Left renal cortex interstitium (tissue), 4 donors: Measurements from ENCODE around the gene ZXDA. TPM values are rescaled to one million over a fixed set of nuclear protein-coding genes. Genes with fewer than 3 reads are reported as not detected.
"Not testable (repeated sequence)": the region's sequence is repeated elsewhere in the genome, so short reads cannot be mapped to it uniquely, and the experiment has no call there.

Experiments used
- DNase-seq, 4 donors: peaks; one replicate each; pipeline ENCODE4 v3.0.0-alpha.2; 2013; ENCODE audit warnings: low read depth in 4 of 4, low spot score in 2 of 4, missing footprints in 1 of 4
- polyA plus RNA-seq, 4 donors: library from polyadenylated mRNA; unstranded; fragments of 120-200 nt; gene quantifications; one replicate each; pipeline ENCODE4 v1.2.1, GENCODE V29; 2013; ENCODE audit not compliant: insufficient read length in 4 of 4

The ZXDA gene, protein sequence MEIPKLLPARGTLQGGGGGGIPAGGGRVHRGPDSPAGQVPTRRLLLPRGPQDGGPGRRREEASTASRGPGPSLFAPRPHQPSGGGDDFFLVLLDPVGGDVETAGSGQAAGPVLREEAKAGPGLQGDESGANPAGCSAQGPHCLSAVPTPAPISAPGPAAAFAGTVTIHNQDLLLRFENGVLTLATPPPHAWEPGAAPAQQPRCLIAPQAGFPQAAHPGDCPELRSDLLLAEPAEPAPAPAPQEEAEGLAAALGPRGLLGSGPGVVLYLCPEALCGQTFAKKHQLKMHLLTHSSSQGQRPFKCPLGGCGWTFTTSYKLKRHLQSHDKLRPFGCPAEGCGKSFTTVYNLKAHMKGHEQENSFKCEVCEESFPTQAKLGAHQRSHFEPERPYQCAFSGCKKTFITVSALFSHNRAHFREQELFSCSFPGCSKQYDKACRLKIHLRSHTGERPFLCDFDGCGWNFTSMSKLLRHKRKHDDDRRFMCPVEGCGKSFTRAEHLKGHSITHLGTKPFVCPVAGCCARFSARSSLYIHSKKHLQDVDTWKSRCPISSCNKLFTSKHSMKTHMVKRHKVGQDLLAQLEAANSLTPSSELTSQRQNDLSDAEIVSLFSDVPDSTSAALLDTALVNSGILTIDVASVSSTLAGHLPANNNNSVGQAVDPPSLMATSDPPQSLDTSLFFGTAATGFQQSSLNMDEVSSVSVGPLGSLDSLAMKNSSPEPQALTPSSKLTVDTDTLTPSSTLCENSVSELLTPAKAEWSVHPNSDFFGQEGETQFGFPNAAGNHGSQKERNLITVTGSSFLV
- 1 to 10 TPM; 4.9 to 5.2 (median 5.0) TPM for polyA plus RNA-seq

GRCh38 chrX:57910287-57910912 lies at the start of gene ZXDA:
TSS of gene ZXDA (minus strand) at chrX:57910458. CDS start at chrX:57910420, 38 bp downstream.
- not testable (repeated sequence) for DNase-seq

- DNase-seq: no peak
These were observed 42.0 kb upstream of the ZXDA start for GRCh38 chrX:57952320-57952678.

- DNase-seq: no peak
These were observed 41.5 kb upstream of the ZXDA start for GRCh38 chrX:57951666-57952319.

DNA sequence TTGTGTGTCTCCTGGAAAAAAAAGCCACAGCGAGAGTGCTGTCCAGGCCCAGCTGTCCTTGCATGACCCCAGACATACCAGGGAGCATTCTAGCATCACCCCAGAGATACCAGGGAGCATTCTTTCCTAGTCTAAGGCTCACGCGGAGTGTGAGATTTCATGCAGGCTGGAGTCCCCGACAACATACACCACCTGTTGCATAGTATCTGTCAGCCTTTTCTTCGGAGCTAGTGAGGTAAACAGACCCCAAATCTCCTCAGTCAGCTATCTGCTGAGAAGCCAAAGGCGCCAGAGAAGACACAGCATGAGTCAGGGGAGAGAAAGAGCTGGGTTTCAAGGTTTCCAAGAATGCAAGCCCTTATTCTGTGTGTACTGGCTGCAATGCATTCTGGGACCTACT lies 23.1 kb upstream of the ZXDA start:
- no peak for DNase-seq

- no peak for DNase-seq
These were observed 22.0 kb upstream of the ZXDA start for GRCh38 chrX:57932266-57932665.

- DNase-seq: no peak
These were observed 19.8 kb upstream of the ZXDA start for GRCh38 chrX:57930051-57930450.

GRCh38 chrX:57929373-57929772 lies 19.1 kb upstream of the ZXDA start:
- no peak for DNase-seq

DNA sequence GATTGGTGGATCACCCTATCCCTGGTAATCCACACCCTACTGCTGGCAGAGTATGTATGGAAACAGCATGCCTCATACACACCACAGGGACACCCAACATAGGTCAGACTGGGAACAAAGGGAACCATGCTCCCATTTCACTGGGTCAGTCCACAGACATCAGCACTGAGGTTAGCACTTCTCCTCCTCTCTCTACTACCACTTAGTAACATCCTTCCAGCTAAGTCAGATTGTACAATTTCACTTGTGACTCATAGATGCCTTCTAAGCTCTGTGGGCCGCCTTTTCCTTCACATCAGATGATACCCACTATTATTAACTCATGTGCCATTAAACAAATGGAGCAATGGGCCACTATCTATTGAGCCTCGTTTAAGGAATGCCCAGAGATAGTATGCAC lies 15.5 kb upstream of the ZXDA start:
- no peak for DNase-seq

DNA sequence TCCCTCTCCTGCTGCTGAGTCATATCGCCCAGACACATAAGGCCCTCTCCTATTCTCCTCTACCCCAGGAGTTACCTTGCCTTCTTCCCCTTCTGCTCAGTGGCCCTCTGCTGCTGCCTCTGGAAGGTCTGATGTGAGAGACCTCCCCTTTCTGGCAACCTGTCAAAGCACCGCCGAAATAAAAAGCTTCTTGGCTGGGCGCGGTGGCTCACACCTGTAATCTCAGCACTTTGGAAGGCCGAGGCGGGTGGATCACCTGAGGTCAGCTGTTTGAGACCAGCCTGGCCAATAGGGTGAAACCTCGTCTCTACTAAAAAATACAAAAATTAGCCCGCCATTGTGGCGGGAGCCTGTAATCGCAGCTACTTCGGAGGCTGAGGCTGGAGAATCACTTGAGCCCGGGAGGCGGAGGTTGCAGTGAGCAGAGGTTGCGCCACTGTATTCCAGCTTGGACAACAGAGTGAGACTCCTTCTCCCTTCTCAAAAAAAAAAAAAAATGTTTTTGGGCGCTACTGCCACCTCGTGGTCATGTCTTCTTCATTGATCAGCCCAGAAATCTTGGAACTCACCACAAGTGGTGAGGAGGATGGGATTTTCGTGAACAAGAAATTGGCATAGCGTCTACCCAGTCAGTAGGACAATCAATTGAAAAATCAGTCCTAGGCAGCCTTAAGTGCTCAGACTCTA lies 8.6 kb upstream of the ZXDA start:
- no peak for DNase-seq

DNA sequence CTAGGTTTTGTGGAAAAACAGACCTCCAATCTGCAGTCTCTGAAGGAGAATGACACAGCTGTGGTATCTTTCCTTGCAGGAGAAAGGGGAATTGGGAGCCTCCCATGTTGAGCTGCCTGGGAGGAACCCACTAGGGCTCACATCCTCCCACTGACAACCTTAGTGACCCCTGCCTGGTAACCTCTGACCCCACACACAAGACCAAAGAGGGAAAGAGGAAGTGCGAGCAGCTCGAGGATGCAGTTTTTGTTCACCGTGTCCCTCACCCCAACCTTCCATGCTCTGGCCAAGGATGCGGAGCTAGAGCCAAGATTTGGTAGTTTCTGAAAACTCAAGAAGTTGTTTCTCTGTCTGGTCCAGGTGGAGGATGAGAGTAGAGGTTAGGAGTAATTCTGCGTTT lies 5.4 kb upstream of the ZXDA start:
- DNase-seq: no peak

DNA sequence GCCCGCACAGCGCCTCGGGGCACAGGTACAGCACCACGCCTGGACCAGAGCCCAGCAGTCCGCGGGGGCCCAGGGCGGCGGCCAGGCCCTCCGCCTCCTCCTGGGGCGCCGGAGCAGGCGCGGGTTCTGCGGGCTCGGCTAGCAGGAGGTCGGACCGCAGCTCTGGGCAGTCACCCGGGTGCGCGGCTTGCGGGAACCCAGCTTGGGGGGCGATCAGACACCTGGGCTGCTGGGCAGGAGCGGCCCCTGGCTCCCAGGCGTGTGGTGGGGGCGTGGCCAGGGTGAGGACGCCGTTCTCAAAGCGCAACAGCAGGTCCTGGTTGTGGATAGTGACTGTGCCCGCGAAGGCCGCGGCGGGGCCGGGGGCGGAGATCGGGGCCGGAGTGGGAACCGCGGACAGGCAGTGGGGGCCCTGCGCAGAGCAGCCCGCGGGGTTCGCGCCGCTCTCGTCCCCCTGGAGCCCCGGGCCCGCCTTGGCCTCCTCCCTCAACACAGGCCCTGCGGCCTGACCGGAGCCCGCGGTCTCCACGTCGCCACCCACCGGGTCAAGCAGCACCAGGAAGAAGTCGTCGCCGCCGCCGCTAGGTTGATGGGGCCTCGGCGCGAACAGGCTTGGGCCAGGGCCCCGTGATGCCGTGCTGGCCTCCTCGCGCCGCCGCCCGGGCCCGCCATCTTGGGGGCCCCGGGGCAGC lies 517 bp downstream of the ZXDA start:
- not testable (repeated sequence) for DNase-seq

DNA sequence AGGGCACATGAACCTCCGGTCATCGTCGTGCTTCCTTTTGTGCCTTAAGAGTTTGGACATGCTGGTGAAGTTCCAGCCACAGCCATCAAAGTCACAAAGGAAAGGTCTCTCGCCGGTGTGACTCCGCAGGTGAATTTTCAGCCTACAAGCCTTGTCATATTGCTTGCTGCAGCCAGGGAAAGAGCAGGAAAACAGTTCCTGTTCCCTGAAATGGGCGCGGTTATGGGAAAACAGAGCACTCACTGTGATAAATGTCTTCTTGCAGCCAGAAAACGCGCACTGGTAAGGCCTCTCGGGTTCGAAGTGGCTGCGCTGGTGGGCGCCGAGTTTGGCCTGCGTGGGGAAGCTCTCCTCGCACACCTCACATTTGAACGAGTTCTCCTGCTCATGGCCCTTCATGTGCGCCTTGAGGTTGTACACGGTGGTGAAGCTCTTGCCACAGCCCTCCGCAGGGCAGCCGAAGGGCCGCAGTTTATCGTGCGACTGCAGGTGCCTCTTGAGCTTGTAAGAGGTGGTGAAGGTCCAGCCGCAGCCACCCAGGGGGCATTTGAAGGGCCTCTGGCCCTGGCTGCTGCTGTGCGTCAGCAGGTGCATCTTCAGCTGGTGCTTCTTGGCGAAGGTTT lies 1.2 kb downstream of the ZXDA start:
- DNase-seq: not testable (repeated sequence)

DNA sequence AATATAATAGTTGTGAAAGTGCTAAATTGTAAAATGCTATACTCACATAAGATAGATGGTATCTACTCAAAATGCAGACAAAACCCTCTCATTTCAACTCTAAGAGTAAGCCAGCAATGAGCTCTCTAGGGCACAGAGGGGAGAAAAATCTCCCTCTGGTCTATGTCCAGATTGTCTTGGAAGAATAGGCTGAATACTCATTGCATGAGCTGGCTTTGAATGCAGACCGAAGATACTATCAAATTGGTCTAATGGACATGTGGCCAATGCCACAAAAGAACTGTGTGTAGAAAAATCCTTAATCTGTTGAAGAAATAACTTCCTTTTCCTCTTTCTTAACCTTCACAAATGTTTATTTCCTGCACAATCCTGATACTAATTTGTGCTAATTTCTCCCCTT lies 3.5 kb downstream of the ZXDA start:
- DNase-seq: no peak

GRCh38 chrX:57905141-57905540 lies 5.1 kb downstream of the ZXDA start:
- DNase-seq: no peak

GRCh38 chrX:57904176-57904880 lies 5.9 kb downstream of the ZXDA start:
- no peak for DNase-seq

GRCh38 chrX:57902633-57903032 lies 7.6 kb downstream of the ZXDA start:
- no peak for DNase-seq

- DNase-seq: no peak
These were observed 8.8 kb downstream of the ZXDA start for GRCh38 chrX:57901466-57901865.

GRCh38 chrX:57900975-57901374 lies 9.3 kb downstream of the ZXDA start:
- DNase-seq: no peak

DNA sequence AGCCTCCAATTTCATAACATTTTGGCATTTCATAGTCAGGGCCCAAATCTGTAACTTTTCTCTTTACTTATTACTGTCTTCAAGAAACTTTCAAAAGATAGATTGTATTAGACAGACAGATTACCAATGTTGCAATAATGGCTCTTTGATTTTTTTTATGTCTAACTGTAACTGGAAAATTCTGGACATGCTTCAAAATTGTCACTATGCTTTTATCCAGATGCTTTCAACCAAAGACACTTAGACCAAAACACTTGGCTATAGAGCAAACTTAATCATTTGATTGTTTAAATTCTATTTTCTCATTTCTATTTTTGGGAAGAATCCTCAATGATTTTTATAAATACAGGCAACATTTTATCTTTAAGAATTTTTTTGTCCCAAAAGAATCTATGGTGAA lies 10.4 kb downstream of the ZXDA start:
- no peak for DNase-seq
